Measurements from ENCODE around the gene RPS6KA1. TPM values are rescaled to one million over a fixed set of nuclear protein-coding genes. Genes with fewer than 3 reads are reported as not detected.

The RPS6KA1 gene
- 77.8 and 81.2 TPM in 2 replicates for total RNA-seq

DNA sequence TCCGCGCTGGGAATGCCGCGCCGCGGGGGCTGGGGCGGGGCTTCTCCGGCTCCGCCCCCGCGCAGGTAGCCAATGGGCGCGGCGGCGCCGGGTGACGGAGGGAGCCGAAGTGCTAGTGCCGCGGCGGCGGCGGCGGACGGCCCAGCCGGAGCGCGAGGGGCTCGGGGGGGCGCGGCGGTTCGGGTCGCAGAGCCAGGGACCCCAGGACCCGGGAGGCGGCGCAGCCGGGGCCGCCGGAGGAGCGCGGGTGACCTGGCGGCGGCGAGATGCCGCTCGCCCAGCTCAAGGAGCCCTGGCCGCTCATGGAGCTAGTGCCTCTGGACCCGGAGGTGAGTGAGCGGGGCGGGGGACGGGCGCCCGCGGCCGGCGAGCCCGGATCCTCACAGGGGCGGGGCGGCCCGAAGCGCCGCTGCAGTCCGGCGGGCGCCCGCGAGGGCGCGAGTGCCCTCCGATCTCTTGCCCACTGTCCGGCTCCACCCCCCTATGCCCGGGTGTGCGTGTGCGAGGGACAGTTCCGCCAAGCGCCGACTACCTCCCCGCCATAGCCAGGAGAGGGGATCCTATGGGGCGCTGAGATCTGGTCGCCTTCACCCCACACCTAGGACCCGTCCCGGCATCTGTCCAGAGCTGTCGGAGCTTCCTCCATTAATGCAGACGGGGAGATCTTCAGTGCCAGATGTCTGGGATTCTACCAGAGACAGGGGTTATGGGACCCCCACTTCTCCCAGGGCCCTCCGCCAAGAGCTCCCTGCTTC lies at the start of gene RPS6KA1:
RPS6KA1 (plus strand) TSS at position 107 of the 755 bp plus-strand sequence; CDS start at position 267, 160 bp downstream.

Other genes with a start within 250 kb of the RPS6KA1 start
- 15.1 and 27.2 TPM in 2 replicates for gene SH3BGRL3, start 249.7 kb upstream of the RPS6KA1 start, total RNA-seq
- gene UBXN11, start 223.1 kb upstream of the RPS6KA1 start, total RNA-seq: 1.2 and 1.9 TPM in 2 replicates
- gene CD52, start 211.8 kb upstream of the RPS6KA1 start, total RNA-seq: not detected in 2 replicates
- gene CRYBG2, start 175.6 kb upstream of the RPS6KA1 start, total RNA-seq: 36.9 and 51.1 TPM in 2 replicates
- not detected in 2 replicates for gene ZNF683, start 157.0 kb upstream of the RPS6KA1 start, total RNA-seq
- gene LIN28A, start 118.9 kb upstream of the RPS6KA1 start, total RNA-seq: not detected in 2 replicates
- gene DHDDS, start 97.4 kb upstream of the RPS6KA1 start, total RNA-seq: 28.9 and 29.8 TPM in 2 replicates
- gene HMGN2, start 57.3 kb upstream of the RPS6KA1 start, total RNA-seq: 96.4 and 123 TPM in 2 replicates
- 10.4 and 13.6 TPM in 2 replicates for gene ARID1A, start 166.3 kb downstream of the RPS6KA1 start, total RNA-seq

All from tracheal epithelial cell (primary cell).